GM12878 (cell line): ENCODE results near the gene LCLAT1. TPM values are rescaled to one million over a fixed set of nuclear protein-coding genes. Genes with fewer than 3 reads are reported as not detected.
"Not testable (repeated sequence)": the region's sequence is repeated elsewhere in the genome, so short reads cannot be mapped to it uniquely, and the experiment has no call there.

Experiments
- ATAC-seq: fragments of 200-7000 bp; cut with Tn5 transposase; 3 replicates; pipeline ENCODE4 v1.9.1; 2020; ENCODE audit warnings: mild to moderate bottlenecking, moderate library complexity
- BruUV-seq: library from RNA; stranded (reverse); fragments of 400-500 nt; replicated peaks from 2 replicates; lab custom pipeline; 2021; lab: Mats Ljungman, UMichigan
- CTCF ChIA-PET: fragments of 300-600 bp; sonication (Branson Sonifier 250); formaldehyde crosslinking; extraction: SDS; loops from one replicate; lab custom pipeline; 2021; ENCODE audit warnings: inconsistent platforms; lab: Yijun Ruan, JAX
- POLR2A ChIA-PET: fragments of 350-600 bp; formaldehyde crosslinking; extraction: SDS; loops from one replicate; lab custom pipeline; 2021; ENCODE audit warnings: inconsistent platforms; lab: Charles Lee
- RAD21 ChIA-PET: fragments of 300-600 bp; sonication (Branson Sonifier 250); formaldehyde crosslinking; loops from one replicate; lab custom pipeline; 2023; ENCODE audit warnings: antibody characterized with exemption; ENCODE audit not compliant: unreplicated experiment; lab: Charles Lee
- SMC1A ChIA-PET: fragments of 300-600 bp; sonication (Branson Sonifier 250); formaldehyde crosslinking; loops from one replicate; lab custom pipeline; 2023; ENCODE audit not compliant: unreplicated experiment, uncharacterized antibody; lab: Charles Lee
- DNase-seq: peaks from one replicate; pipeline ENCODE4 v3.0.0-alpha.2; 2011; ENCODE audit warnings: low read depth, low spot score
- FAIRE-seq: peaks from 3 replicates; lab custom pipeline; 2011; peaks lifted over from hg19 to GRCh38; lab: Jason Lieb, UNC
- H2AFZ ChIP-seq: 2 replicates; pipeline ENCODE4 v1.6.0; 2011; ENCODE audit warnings: low read depth, low read length, control low read depth; ENCODE audit not compliant: control insufficient read depth
- H3K27ac ChIP-seq: 2 replicates; pipeline ENCODE4 v1.5.1; 2011; ENCODE audit warnings: control low read depth; ENCODE audit not compliant: control insufficient read depth, insufficient read depth
- H3K27me3 ChIP-seq, 2 experiments: replicated peaks in 1 of 2; 2 replicates each; pipeline versions ENCODE4 v1.6.0 to v1.6.1; 2011; ENCODE audit warnings: low read length in 1 of 2; ENCODE audit not compliant: control insufficient read depth in 2 of 2, insufficient read depth in 2 of 2
- H3K36me3 ChIP-seq, 2 experiments: 2 replicates each; pipeline ENCODE4 v1.5.1; 2011; ENCODE audit warnings: low read length in 1 of 2; ENCODE audit not compliant: control insufficient read depth in 2 of 2, insufficient read depth in 2 of 2
- H3K4me1 ChIP-seq: 2 replicates; pipeline ENCODE4 v1.6.1; 2011; ENCODE audit warnings: mild to moderate bottlenecking, low read length, moderate library complexity, mixed read lengths; ENCODE audit not compliant: control insufficient read depth, insufficient read depth
- H3K4me2 ChIP-seq: 2 replicates; pipeline ENCODE4 v1.6.0; 2011; ENCODE audit warnings: control low read depth; ENCODE audit not compliant: control insufficient read depth, insufficient read depth
- H3K4me3 ChIP-seq: fragments of 200-600 bp; sonication (generic); 2 replicates; pipeline ENCODE4 v1.5.1; 2016
- H3K79me2 ChIP-seq: 2 replicates; pipeline ENCODE4 v1.6.0; 2011; ENCODE audit warnings: low read length; ENCODE audit not compliant: control insufficient read depth, insufficient read depth
- H3K9ac ChIP-seq: 2 replicates; pipeline ENCODE4 v1.8.0; 2011; ENCODE audit warnings: low read length, control low read depth, mixed read lengths; ENCODE audit not compliant: control insufficient read depth, insufficient read depth
- H3K9me3 ChIP-seq: replicated peaks from 3 replicates; pipeline ENCODE4 v1.5.1; 2011; ENCODE audit warnings: mild to moderate bottlenecking, low read length; ENCODE audit not compliant: control insufficient read depth, insufficient read depth
- H4K20me1 ChIP-seq: 2 replicates; pipeline ENCODE4 v1.6.0; 2011; ENCODE audit not compliant: control insufficient read depth, insufficient read depth
- ATF7 ChIP-seq: fragments of 450-650 bp; IDR thresholded peaks from 2 replicates; pipeline ENCODE4 v1.6.1; 2016; ENCODE audit warnings: low read depth, mild to moderate bottlenecking
- MTA2 ChIP-seq: fragments of 450-650 bp; IDR thresholded peaks from 2 replicates; pipeline ENCODE4 v1.6.1; 2016; ENCODE audit warnings: low read depth, mild to moderate bottlenecking, moderate library complexity
- MTA3 ChIP-seq: IDR thresholded peaks from 2 replicates; pipeline ENCODE4 v1.6.1; 2012; ENCODE audit warnings: low read length, inconsistent platforms, borderline replicate concordance
- RBBP5 ChIP-seq: fragments of 200-600 bp; sonication (generic); conservative IDR thresholded peaks from 2 replicates; pipeline ENCODE4 v1.6.1; 2016
- ZNF384 ChIP-seq: IDR thresholded peaks from 2 replicates; pipeline ENCODE4 v1.6.1; 2012; ENCODE audit warnings: low read depth, mild to moderate bottlenecking, low read length, improper control_type of control experiment, borderline replicate concordance
- WGBS: methylation state at CpG from one replicate; pipeline ENCODE4 v1.1.6; 2016; ENCODE audit warnings: low lambda C conversion rate; ENCODE audit not compliant: insufficient replicate concordance, insufficient coverage; ENCODE audit errors: missing lambda C conversion rate; 5-methylcytosine and 5-hydroxymethylcytosine counted together
- in situ Hi-C: fragments of 300-500 bp; cut with MboI; formaldehyde crosslinking; loops from 9 replicates; pipeline ENCODE4 v1.14.3; 2018; ENCODE audit warnings: mixed read lengths
- intact Hi-C: fragments of 100-400 bp; cut with micrococcal nuclease; formaldehyde crosslinking; loops from one replicate; pipeline ENCODE4 v1.14.2; 2022; ENCODE audit not compliant: unreplicated experiment
- polyA plus RNA-seq, 11 experiments: library from polyadenylated mRNA; depleted of rRNA in 4 of 11; unstranded in 6 of 11; stranded (reverse) in 5 of 11; fragments of >200 nt; fragmentation: Nextera tagmentation in 4 of 11; fragmentation: Illumina TruSeq in 1 of 11; extraction: Ambion mirVana in 4 of 11; extraction: Trizol in 1 of 11; gene quantifications; 1 replicate in 1 of 11; 2 replicates in 10 of 11; pipeline versions ENCODE4 v1.2.1 to v1.2.3, GENCODE V29; 2011 to 2016; ENCODE audit warnings: inconsistent platforms in 2 of 11, missing spikeins in 2 of 11, low read depth in 1 of 11
- total RNA-seq, 4 experiments: library from RNA; depleted of rRNA in 3 of 4; stranded (reverse); fragments of >200 nt in 3 of 4; fragmentation: Illumina TruSeq in 1 of 4; extraction: Trizol in 1 of 4; gene quantifications; 2 replicates each; pipeline versions ENCODE4 v1.2.1 to v1.2.3, GENCODE V29; 2013 to 2021

Gene LCLAT1
- total and polyA plus RNA-seq, 10 of the 15 experiments (the other 5 are each of a cell fraction or from before 2014, with no cell fraction given): 8.1 to 33.0 (median 15.9) TPM

DNA sequence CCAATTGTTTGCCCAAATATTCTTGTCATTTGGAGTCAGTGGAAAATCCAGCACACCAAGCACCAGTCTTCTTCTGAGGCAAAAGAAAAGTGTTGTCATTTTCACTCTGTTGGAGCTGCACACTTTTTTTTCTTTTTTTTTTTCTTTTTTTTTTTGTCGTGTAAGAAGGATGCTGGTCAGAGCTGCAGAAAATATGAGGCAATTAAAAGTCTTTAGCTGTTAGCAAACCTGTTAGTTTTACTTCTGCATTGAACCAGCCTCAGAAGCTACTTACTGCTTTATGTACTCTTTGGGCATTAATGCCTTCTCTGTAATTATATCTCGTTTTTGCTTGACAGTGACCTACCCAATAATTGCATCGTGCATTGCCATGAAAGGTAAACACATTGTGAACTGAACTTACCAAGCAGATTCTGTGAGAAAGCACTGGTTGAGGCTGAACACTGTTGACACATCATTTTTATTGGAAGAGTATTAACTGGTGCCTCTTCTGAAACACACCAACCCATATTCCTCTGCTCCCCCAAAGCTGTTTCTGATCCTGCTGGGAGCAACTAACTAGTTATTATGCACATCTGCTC lies 194.8 kb downstream of the LCLAT1 start:
- intact Hi-C loops (no loop called here), in situ Hi-C loops (no loop called here)
- no peak; the same call in 1 of the 3 replicates for ATAC-seq
- no peaks in the 10 kb centered on the region for H3K4me1 ChIP-seq
- FAIRE-seq: no peak
- H3K27ac ChIP-seq: no peak overlapping the region
- no peak overlapping the region for H3K9ac ChIP-seq
- ChIA-PET POLR2A (interaction anchor here (0.7 to 1.3 kb wide), 3 partner anchors 10 to 220 kb away, joined by 3 to 5 read pairs (median 4); no protein-coding TSS in a partner anchor), CTCF (interaction anchor here (0.6 to 1.1 kb wide), 6 partner anchors 65 to 477 kb away, joined by 3 to 6 read pairs (median 4); no protein-coding TSS in a partner anchor), SMC1A (interaction anchor here (0.6 to 2.3 kb wide), 13 partner anchors 8 to 477 kb away, joined by 3 to 14 read pairs (median 4); no protein-coding TSS in a partner anchor), RAD21 (interaction anchor here (0.6 to 1.9 kb wide), 11 partner anchors 11 to 424 kb away, joined by 3 to 10 read pairs (median 3); partner anchors contain the start of gene LCLAT1)
- H4K20me1 ChIP-seq: no peaks in the 10 kb centered on the region
- H3K79me2 ChIP-seq: no peaks in the 10 kb centered on the region
- no peak overlapping the region for H3K4me3 ChIP-seq
- H3K4me2 ChIP-seq: no peak overlapping the region
- H3K27me3 ChIP-seq: no peaks in the 10 kb centered on the region
- 49% methylated on average over 3 of the region's 3 CpGs for WGBS
- TF ChIP-seq MTA2 (peak; percentile 76), MTA3 (no peak), RBBP5 (no peak), ATF7 (peak; percentile 25; the same call in 1 of the 2 replicates), ZNF384 (peak; percentile 89)
- DNase-seq: no peak
- no TSS peak for BruUV-seq
- H3K36me3 ChIP-seq: 0 out of 4 replicates have a peak, but pooled peaks cover 0 to 1% of the 10 kb centered on the region in 2 experiments
- H3K9me3 ChIP-seq: no peaks in the 10 kb centered on the region
- no peak overlapping the region for H2AFZ ChIP-seq

DNA sequence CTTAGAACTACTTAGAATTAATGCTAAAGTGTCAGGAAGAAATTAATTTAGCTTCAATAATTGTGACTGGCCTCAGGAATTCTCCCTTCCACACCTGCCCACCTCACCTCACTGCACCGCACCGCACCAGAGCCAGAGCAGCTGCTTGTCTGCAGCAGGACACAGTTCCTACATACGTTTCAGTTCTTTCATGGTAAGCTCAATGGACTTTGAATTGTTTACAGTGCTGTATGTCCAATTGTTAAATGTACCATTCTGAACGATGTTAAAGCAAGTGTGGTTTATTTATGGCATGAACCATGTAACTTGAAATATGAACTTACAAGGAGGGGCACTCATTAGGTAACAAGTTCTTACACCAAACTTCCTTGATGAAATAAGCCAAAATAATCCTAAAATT lies 196.0 kb downstream of the LCLAT1 start:
- H4K20me1 ChIP-seq, intact Hi-C loops, DNase-seq, H2AFZ ChIP-seq, H3K4me1 ChIP-seq, in situ Hi-C loops, ATAC-seq, H3K27me3 ChIP-seq, H3K9ac ChIP-seq, H3K4me2 ChIP-seq, CTCF ChIA-PET, H3K4me3 ChIP-seq, POLR2A ChIA-PET, H3K9me3 ChIP-seq, H3K27ac ChIP-seq, H3K79me2 ChIP-seq, H3K36me3 ChIP-seq, BruUV-seq: not testable (repeated sequence)
- WGBS: no CpG with 5 or more reads among the region's 4 CpGs
- SMC1A ChIA-PET: interaction anchor here (0.9 to 2.3 kb wide), 6 partner anchors 10 to 410 kb away, joined by 3 to 14 read pairs (median 4); partner anchors contain the start of gene LCLAT1
- RAD21 ChIA-PET: interaction anchor here (1.6 kb wide), 1 partner anchor 306 kb away, joined by 5 read pairs; no protein-coding TSS in a partner anchor
- FAIRE-seq: peak; percentile 86
